ENCODE measurements around the gene OBSCN. TPM values are rescaled to one million over a fixed set of nuclear protein-coding genes. Genes with fewer than 3 reads are reported as not detected.

OBSCN gene
- total RNA-seq, 1 experiment from 2014 or later = 0.87 TPM

DNA sequence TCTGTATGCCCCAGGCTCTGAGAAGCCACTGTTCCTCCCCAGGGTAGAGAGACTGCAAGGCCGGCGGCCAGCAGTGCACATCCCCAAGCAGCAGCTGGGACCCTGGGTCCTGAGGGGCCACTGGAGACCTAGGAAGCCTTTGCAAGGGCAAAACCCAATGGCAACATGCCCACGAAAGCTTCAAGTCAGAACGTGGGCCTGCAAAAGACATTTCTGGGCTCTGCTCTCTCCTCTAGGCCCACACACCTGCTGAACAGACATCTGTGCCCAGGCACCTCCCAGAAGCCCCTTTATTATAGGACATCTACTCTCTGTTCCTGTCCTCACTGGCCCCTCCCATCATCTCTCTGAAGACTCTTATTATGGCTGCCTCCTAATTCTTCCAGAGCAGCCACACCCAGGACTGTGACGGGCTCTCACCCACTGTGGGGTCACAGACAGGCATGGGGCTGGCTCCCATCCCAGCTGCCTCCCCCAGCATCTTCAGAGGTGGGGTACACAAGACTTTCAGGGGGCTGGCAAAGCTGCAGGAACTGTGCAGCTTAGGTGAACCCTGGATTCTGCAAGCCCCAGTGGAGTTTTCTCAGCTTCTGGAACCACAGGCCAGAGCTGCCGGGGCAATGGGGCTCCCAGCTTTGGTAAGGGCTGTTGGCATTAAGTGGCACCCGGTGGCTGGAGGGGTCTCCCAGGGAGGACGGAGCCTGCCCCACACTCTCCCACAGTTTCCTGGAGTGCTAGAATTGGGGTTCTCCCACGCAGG lies 186.1 kb downstream of the OBSCN start:
- peaks cover 53% of the 10 kb centered on the region for H3K36me3 ChIP-seq
- DNase-seq (ENCODE audit: low read depth in 1 of 2, low spot score in 2 of 2) = no peak
- H3K9me3 ChIP-seq (replicated peaks) = no peaks in the 10 kb centered on the region
- H3K27ac ChIP-seq = no peak overlapping the region
- no peaks in the 10 kb centered on the region for H3K27me3 ChIP-seq (replicated peaks)
- H3K4me1 ChIP-seq (replicated peaks) = peaks cover 17% of the 10 kb centered on the region
- H3K4me3 ChIP-seq = no peak overlapping the region

DNA sequence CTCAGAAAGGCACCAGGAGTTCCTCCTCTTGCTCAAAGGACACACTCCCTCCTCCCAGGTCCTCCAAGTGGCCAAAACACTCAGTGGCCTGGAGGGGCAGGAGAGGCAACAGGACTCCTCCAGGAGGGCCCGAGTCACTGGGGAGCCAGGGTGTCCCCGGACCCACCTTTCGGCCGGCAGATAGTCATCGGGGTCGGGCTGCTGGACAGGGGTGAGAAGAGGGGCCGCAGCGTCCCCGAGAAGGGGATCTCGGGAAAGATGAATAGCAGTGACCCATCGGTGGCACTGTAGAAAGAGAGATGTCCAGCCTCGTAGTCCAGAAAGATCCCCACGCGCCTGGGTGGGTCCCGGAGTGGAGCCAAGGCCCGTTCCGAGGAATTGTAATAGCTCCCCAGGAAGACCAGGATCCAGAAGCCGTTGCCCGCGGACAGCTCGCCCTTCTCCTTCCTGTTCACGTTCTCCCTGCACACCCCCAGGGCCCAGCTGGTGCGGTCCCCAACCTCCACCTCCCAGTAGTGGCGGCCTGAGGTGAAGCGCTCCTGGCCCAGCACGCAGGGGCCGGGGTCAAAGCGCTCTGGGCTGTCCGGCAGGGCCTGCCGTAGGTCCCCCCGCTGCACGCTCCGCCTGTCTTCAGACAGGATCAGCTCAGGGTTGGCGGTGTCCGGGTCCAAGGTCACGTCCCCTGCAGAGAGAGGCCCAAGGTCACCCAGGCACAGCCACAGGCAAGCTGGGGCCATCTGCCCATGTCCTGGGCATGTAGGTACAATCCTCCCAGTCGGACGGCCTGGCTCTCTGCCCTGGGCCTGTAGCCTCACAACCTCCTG lies 186.9 kb downstream of the OBSCN start:
- peaks cover 54% of the 10 kb centered on the region for H3K36me3 ChIP-seq
- H3K4me1 ChIP-seq (replicated peaks) = peaks cover 17% of the 10 kb centered on the region
- no peaks in the 10 kb centered on the region for H3K27me3 ChIP-seq (replicated peaks)
- no peak overlapping the region for H3K27ac ChIP-seq
- no peaks in the 10 kb centered on the region for H3K9me3 ChIP-seq (replicated peaks)
- no peak for DNase-seq (ENCODE audit: low read depth in 1 of 2, low spot score in 2 of 2)
- no peak overlapping the region for H3K4me3 ChIP-seq

DNA sequence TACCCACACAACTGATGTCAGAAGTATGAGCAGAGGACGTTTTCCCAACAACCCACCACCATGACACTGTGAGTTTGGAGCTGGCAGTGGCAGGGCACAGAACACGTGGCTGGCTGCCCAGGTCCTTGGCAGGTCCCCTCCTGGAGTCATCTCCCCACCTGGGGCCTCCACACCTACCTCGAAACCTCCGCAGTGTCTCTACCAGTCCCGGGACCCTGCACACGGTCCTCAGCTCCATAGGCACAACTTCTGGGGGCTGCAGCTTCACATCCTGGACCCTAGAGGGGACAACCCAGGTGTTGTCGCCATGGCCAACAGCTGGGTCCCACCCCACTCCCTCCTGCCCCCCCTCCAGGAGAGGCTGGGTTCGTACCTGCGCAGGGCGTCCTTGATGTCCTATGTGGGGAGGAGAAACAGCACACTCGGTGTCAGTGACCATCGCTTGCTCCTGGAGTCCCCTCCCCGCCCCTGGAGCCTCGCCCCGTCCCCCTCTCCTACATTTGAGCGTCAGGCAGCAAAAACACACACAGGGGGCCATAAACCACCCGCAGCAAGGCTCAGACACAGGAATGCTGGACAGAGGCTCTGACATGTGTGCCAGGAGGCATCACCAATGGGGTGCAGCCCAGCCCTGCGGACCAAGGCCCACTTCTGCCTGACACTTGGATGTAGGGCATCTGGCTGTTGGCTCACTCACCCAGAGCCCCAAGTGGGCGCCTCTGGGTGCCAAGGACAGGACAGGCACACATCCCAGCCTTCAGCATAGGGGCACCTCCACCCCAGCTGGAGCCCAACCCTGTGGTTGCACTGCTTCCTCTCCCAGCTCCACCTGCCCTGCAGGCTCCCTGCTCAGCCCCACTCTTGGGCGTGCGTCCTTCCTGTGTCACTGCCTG lies 189.2 kb downstream of the OBSCN start:
- Histone ChIP-seq H3K36me3 (peaks cover 67% of the 10 kb centered on the region), H3K9me3 (replicated peaks) (no peaks in the 10 kb centered on the region), H3K4me1 (replicated peaks) (peaks cover 16% of the 10 kb centered on the region), H3K27ac (no peak overlapping the region), H3K27me3 (replicated peaks) (no peaks in the 10 kb centered on the region), H3K4me3 (no peak overlapping the region)
- no peak for DNase-seq (ENCODE audit: low read depth in 1 of 2, low spot score in 2 of 2)

DNA sequence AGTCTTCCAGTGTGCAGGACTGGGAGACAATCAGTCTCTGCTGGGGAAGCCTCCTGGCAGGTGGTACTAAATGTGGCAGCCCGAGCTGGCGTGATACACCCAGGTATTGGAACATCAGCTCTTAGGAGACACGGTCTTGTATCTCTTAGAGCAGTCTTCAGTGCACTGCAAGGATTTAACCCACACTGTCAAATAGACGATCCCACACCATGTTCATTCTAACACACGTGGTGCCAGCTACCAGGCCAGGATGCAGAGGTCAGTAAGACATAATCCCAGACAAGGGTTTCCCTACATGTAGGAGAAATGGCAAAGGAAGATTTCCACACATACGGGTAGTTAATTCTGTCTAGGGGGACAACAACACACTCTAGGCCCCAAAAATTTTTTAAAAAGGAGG lies 190.1 kb downstream of the OBSCN start:
- Histone ChIP-seq H3K4me3 (no peak overlapping the region), H3K4me1 (replicated peaks) (peaks cover 12% of the 10 kb centered on the region), H3K36me3 (peaks cover 68% of the 10 kb centered on the region), H3K9me3 (replicated peaks) (no peaks in the 10 kb centered on the region), H3K27ac (no peak overlapping the region), H3K27me3 (replicated peaks) (no peaks in the 10 kb centered on the region)
- no peak for DNase-seq (ENCODE audit: low read depth in 1 of 2, low spot score in 2 of 2)

DNA sequence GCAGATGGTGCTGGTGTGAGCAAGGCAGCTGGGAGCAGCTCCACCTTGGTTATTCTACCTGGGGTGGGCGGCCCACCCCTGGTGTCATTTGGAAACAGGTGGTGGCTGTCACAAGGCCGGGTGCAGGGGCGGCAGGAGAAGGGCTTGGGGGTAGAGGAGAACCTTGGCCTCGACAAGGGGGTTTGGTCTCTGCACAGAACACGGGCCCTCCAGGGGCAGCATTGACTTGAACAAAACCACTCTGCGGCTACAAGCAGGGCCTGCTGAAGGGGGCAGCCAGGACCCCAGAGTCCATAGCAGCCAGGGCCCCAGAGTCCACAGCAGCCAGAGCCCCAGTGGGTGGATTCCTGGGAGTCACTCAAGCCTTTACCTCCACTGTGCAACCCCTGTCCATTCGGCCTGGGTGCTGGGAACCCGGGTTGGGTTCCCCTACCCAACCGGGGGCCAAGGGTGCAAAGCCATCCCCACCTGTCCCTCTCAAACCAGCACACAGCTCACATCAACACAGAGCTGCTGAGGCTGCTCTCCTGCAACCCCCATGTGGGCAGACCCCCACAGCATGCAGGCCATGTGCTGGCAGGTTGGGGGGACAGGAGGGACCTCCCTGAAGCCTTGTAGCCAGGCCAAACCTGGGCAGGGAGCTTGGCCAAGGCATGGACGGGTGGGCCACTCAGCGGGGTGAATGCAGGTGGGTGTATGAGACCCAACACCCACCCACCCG lies 191.1 kb downstream of the OBSCN start:
- H3K27ac ChIP-seq = no peak overlapping the region
- no peaks in the 10 kb centered on the region for H3K27me3 ChIP-seq (replicated peaks)
- H3K4me3 ChIP-seq = no peak overlapping the region
- H3K36me3 ChIP-seq = peaks cover 77% of the 10 kb centered on the region
- no peaks in the 10 kb centered on the region for H3K9me3 ChIP-seq (replicated peaks)
- peaks cover 5% of the 10 kb centered on the region for H3K4me1 ChIP-seq (replicated peaks)
- no peak for DNase-seq (ENCODE audit: low read depth in 1 of 2, low spot score in 2 of 2)

DNA sequence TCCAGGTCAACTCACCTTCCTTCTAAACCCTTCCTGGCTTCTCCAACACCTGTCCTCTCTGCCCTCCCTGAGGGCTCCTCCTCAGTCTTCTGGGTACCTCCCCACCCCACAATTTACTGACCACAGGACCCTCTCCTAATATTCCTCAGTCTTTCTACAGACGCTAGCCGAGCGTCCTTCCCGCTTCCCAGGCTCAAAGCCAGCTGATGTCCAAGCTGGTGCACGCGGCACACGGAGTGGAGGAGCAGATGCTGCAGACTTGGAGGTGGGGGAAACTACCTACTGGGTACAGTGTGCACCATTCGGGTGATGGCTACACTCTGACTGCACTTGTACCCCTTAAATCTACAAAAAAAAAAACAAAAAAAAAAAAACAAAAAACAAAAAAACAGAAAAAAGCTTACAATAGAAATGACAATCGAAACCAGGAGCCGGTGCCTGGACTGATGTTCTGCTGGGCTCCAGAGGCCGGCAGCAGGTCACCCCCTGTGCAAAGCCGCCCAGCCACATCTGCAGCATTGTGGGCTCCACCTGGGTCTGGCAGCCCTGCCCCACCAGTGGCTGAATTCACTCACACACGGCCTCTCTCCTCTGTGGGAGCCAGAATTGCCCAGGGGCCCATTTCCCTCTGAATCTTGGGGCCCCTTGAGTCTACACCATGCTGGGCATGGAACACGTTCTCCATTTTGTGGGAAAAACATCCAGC lies 191.8 kb downstream of the OBSCN start:
- Histone ChIP-seq H3K36me3 (peaks cover 77% of the 10 kb centered on the region), H3K9me3 (replicated peaks) (no peaks in the 10 kb centered on the region), H3K4me3 (no peak overlapping the region), H3K27ac (no peak overlapping the region), H3K27me3 (replicated peaks) (no peaks in the 10 kb centered on the region), H3K4me1 (replicated peaks) (no peaks in the 10 kb centered on the region)
- no peak for DNase-seq (ENCODE audit: low read depth in 1 of 2, low spot score in 2 of 2)

DNA sequence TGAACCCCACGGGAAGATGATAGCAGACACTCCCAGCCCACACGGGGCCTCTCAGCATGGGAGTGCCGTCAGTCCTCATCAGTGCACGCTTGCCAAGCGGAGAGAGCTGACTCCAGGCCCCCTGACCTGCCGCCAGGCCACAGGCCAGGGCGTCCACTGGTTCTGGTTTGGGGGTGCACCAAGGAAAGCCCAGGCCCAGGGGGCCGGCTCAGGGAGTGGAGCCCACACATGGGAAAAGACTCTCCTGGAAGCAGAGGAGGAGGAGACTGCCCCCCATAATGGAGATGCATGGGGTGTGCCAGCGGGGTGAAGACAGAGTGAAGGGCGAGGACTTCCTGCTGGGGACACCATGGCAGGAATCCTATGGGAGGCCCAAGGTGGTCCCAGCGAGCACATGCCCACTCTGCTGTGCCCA lies 192.4 kb downstream of the OBSCN start:
- H3K9me3 ChIP-seq (replicated peaks) = no peaks in the 10 kb centered on the region
- peaks cover 71% of the 10 kb centered on the region for H3K36me3 ChIP-seq
- H3K4me3 ChIP-seq = no peak overlapping the region
- peaks cover 4% of the 10 kb centered on the region for H3K4me1 ChIP-seq (replicated peaks)
- no peak overlapping the region for H3K27ac ChIP-seq
- no peaks in the 10 kb centered on the region for H3K27me3 ChIP-seq (replicated peaks)
- DNase-seq (ENCODE audit: low read depth in 1 of 2, low spot score in 2 of 2) = no peak

DNA sequence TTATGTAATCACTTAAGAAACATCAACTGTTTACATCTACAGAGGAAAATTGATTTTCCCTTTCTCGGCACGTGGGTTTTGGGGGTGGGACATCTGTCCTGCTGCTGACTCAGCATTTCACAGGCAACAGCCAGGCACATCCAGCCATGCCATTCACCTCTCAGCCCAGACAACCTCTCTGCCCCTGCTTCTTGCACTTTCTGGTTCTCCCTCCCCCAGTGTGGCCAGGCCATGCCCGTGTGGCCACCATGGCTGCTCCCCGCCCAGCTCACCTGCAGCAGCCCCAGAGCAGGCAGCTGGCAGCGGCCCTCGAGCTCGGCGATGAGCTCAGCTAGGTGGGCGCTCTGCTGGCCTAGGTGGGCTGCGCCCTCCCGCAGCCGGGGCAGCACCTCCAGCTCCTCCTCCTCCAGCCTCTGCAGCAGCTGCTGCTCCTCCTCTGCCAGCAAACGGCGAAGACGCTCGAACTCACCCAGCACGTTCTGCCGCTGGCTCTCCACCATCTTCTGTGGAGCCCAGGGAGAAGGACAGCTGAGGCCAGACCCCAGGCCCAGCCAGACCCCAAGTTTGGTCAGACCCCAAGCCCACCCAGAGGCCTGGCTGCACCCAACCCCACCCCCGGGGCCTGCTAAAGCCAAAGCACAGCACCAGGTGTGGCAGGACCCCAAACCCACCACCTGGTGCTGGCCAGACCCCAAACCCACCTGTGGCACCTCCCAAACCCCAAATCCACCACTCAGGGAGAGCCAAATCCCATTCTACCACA lies 193.0 kb downstream of the OBSCN start:
- Histone ChIP-seq H3K9me3 (replicated peaks) (no peaks in the 10 kb centered on the region), H3K4me3 (no peak overlapping the region), H3K4me1 (replicated peaks) (peaks cover 8% of the 10 kb centered on the region), H3K27ac (no peak overlapping the region), H3K36me3 (peaks cover 65% of the 10 kb centered on the region), H3K27me3 (replicated peaks) (no peaks in the 10 kb centered on the region)
- no peak for DNase-seq (ENCODE audit: low read depth in 1 of 2, low spot score in 2 of 2)

DNA sequence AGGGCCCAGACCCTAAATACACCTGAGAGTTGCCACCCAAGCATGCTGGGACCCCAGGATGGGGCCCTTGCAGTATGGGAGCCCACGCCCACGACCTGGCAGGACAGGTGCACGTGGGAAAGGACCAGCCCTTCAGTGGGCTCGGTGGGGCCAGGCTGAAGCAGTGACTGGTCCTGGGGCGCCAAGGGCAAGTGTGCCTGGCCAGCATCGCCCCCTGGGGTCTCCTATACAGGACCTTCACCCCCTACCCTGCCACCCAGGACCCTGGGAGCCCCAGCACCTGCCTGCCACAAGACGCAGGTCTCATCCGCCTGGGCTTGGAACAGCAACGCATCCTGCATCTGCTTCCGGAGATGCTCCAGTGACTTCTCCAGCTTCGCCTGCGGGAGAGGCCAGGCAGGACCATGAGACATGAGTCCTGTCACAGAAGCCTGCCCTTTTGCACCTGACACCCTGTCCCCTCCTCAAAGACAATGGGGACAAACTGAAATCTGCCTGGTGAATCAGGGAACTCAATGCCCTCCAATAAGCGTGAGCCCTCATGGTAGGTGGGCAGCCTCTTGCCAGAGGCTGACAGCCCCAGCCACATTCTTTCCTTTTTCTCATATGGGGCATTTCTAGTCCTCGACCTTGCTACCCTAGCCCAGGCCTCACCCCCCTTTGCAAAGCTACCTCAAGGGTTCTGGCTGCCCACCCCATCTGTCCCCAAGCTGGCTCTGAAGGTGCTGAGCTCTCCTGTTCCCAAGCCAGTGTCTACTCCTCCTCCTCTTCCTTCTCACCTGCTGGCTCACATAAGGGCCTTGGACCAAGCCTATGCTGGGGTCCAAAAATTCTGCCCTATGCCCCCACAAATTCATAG lies 194.2 kb downstream of the OBSCN start:
- DNase-seq (ENCODE audit: low read depth in 1 of 2, low spot score in 2 of 2) = no peak
- H3K4me3 ChIP-seq = no peak overlapping the region
- H3K27ac ChIP-seq = no peak overlapping the region

DNA sequence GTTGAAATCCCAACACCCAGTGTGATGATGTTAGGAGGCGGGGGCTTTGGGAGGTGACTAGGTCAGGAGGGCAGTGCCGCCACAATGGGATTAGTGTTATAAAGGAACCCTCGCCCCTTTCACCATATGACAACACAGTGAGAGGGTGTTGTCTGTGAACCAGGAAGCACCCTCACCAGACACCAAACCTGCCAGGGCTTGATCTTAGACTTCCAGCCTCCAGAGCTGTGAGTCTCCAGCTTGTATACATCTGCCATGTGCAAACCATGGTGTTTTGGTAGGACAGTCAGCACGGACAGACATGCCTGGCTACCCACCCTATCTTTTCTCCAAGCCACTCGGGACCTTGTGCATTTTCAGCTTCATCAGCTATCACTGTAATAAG lies 194.8 kb downstream of the OBSCN start:
- no peak for DNase-seq (ENCODE audit: low read depth in 1 of 2, low spot score in 2 of 2)
- no peak overlapping the region for H3K4me3 ChIP-seq
- no peaks in the 10 kb centered on the region for H3K27me3 ChIP-seq (replicated peaks)
- no peak overlapping the region for H3K27ac ChIP-seq
- H3K36me3 ChIP-seq = peaks cover 55% of the 10 kb centered on the region
- H3K4me1 ChIP-seq (replicated peaks) = peaks cover 14% of the 10 kb centered on the region
- H3K9me3 ChIP-seq (replicated peaks) = peaks cover 5% of the 10 kb centered on the region; the same call in 1 of the 2 replicates

More for the DNA sequence above, 194.2 kb downstream of the OBSCN start:
- H3K9me3 ChIP-seq (replicated peaks) = peaks cover 5% of the 10 kb centered on the region; the same call in 1 of the 2 replicates
- peaks cover 8% of the 10 kb centered on the region for H3K4me1 ChIP-seq (replicated peaks)
- H3K27me3 ChIP-seq (replicated peaks) = no peaks in the 10 kb centered on the region
- H3K36me3 ChIP-seq = peaks cover 60% of the 10 kb centered on the region

DNA sequence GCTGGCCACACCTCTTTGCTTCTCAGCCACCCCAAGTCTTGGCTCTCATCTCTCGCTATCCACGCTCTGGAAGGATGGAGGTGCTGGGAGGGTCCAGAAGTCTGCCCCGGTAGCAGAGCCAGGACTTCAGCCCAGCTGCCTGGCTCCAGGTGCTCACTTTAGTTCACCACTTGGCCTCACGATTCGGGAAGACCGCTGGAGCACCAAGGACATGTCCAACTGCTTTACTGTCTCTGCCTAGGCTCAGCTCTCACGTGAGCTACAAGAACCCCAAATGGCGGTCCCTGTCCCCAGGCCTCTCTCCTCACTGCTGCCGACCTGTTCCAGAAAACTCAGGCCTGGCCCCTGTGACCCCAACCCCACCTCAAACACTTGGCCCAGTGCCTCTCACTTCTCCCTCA lies 195.4 kb downstream of the OBSCN start:
- Histone ChIP-seq H3K27ac (no peak overlapping the region), H3K4me1 (replicated peaks) (peaks cover 15% of the 10 kb centered on the region), H3K9me3 (replicated peaks) (peaks cover 5% of the 10 kb centered on the region; the same call in 1 of the 2 replicates), H3K4me3 (no peak overlapping the region), H3K36me3 (peaks cover 50% of the 10 kb centered on the region), H3K27me3 (replicated peaks) (no peaks in the 10 kb centered on the region)
- DNase-seq (ENCODE audit: low read depth in 1 of 2, low spot score in 2 of 2) = no peak

Data from SJSA1 (cell line).